Lung (tissue), 12 donors: ENCODE results near the gene KLHL25. TPM values are rescaled to one million over a fixed set of nuclear protein-coding genes. Genes with fewer than 3 reads are reported as not detected.
A peak's percentile ranks its signal among the peaks of the same experiment; 100 is the strongest.

Experiments
- ATAC-seq: fragments of 200-7000 bp; cut with Tn5 transposase; one replicate; pipeline ENCODE4 v1.9.1; 2020; ENCODE audit warnings: moderate number of reproducible peaks; ENCODE audit not compliant: insufficient read depth, low FRiP score
- DNase-seq, 3 donors: peaks; one replicate each; pipeline ENCODE4 v3.0.0-alpha.2; 2013 to 2017
- H3K27ac ChIP-seq, 2 donors: one replicate each; pipeline ENCODE4 v1.5.1; 2013; ENCODE audit warnings: mild to moderate bottlenecking in 2 of 2, moderate library complexity in 2 of 2, control low read depth in 1 of 2, inconsistent platforms in 1 of 2, low read depth in 1 of 2, low read length in 1 of 2
- H3K27me3 ChIP-seq, 3 donors: one replicate each; pipeline ENCODE4 v1.5.1; 2013; ENCODE audit warnings: low read length in 2 of 3; ENCODE audit not compliant: control insufficient read depth in 3 of 3, insufficient read depth in 3 of 3
- H3K36me3 ChIP-seq, 4 donors: one replicate each; pipeline ENCODE4 v1.5.1; 2013; ENCODE audit warnings: low read length in 4 of 4, mild to moderate bottlenecking in 1 of 4, moderate library complexity in 1 of 4; ENCODE audit not compliant: control insufficient read depth in 4 of 4, insufficient read depth in 4 of 4
- H3K4me1 ChIP-seq, 5 donors: one replicate each; pipeline ENCODE4 v1.5.1; 2013; ENCODE audit warnings: low read length in 5 of 5, mild to moderate bottlenecking in 2 of 5, moderate library complexity in 1 of 5; ENCODE audit not compliant: control insufficient read depth in 5 of 5, insufficient read depth in 5 of 5
- H3K4me3 ChIP-seq: one replicate; pipeline ENCODE4 v1.5.1; 2013; ENCODE audit warnings: mild to moderate bottlenecking, control low read depth, moderate library complexity
- H3K9ac ChIP-seq, 2 donors: one replicate each; pipeline ENCODE4 v1.5.1; 2013; ENCODE audit warnings: low read length in 2 of 2, control low read depth in 1 of 2; ENCODE audit not compliant: insufficient read depth in 1 of 2
- H3K9me3 ChIP-seq, 4 donors: one replicate each; pipeline ENCODE4 v1.5.1; 2013; ENCODE audit warnings: low read length in 3 of 4, mild to moderate bottlenecking in 1 of 4, moderate library complexity in 1 of 4; ENCODE audit not compliant: control insufficient read depth in 4 of 4, insufficient read depth in 3 of 4
- WGBS, 2 donors: extraction: QIAGEN DNeasy Blood & Tissue Kit; methylation state at CpG; one replicate each; pipeline ENCODE4 v1.1.7; 2013; 5-methylcytosine and 5-hydroxymethylcytosine counted together
- polyA plus RNA-seq, 2 donors: library from polyadenylated mRNA; stranded (reverse); fragments of 200-250 nt; gene quantifications; one replicate each; pipeline ENCODE4 v1.2.1, GENCODE V29; 2013
- total RNA-seq, 2 donors: library from RNA; depleted of rRNA in 1 of 2; stranded (reverse); fragments of >200 nt in 1 of 2; gene quantifications; one replicate each; pipeline ENCODE4 v1.2.1, GENCODE V29; 2014 to 2021
- TF ChIP-seq, protein P1 (sequence below): IDR thresholded peaks from 2 replicates; pipeline ENCODE4 v1.5.1; 2012; ENCODE audit warnings: mild to moderate bottlenecking; ENCODE audit errors: control extremely low read depth, extremely low read depth
- donor health status: control.
- donor health status: control.
- donor health status: Bipolar disorder and iron deficiency.
- donor health status: healthy.
- donor health status: DM: yes; HTN: yes; CAD: no.

KLHL25 gene
- total and polyA plus RNA-seq, 4 donors: 3.0 to 9.2 (median 7.1) TPM

DNA sequence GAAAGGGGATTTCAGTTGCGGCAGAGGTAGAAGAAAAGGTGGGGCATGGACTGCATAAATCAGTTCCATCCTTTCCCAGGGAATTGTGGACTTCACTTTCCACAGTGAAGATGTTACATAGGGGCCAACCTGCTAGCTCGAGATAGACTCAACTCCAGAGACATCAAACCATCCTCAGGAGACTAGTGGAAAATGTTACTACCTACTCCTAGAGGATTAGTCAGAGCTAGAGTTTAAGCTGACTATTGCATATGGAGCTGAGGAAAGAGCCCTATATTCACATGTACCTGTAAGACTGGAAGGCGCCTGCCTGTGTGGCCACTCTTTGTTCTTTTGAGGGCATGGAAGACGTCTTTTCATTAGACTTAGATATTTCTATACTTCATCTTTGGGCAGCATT, 69.2 kb downstream of the KLHL25 start:
- H3K27me3 ChIP-seq: no peaks in the 10 kb centered on the region
- TF ChIP-seq, protein P1, sequence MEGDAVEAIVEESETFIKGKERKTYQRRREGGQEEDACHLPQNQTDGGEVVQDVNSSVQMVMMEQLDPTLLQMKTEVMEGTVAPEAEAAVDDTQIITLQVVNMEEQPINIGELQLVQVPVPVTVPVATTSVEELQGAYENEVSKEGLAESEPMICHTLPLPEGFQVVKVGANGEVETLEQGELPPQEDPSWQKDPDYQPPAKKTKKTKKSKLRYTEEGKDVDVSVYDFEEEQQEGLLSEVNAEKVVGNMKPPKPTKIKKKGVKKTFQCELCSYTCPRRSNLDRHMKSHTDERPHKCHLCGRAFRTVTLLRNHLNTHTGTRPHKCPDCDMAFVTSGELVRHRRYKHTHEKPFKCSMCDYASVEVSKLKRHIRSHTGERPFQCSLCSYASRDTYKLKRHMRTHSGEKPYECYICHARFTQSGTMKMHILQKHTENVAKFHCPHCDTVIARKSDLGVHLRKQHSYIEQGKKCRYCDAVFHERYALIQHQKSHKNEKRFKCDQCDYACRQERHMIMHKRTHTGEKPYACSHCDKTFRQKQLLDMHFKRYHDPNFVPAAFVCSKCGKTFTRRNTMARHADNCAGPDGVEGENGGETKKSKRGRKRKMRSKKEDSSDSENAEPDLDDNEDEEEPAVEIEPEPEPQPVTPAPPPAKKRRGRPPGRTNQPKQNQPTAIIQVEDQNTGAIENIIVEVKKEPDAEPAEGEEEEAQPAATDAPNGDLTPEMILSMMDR: no peak
- no peak overlapping the region for H3K4me3 ChIP-seq
- H3K9ac ChIP-seq: no peak overlapping the region
- no peak for DNase-seq
- peak overlapping the region in 1 of 2 donors; percentile 77 for H3K27ac ChIP-seq
- peaks cover 0 to 15% (median 3%) of the 10 kb centered on the region in 5 donors for H3K4me1 ChIP-seq
- WGBS, 2 donors: 92 to 96% methylated on average over 4 of the region's 4 CpGs
- ATAC-seq: no peak
- H3K36me3 ChIP-seq: peaks cover 41 to 55% (median 45%) of the 10 kb centered on the region in 4 donors
- H3K9me3 ChIP-seq: no peaks in the 10 kb centered on the region

DNA sequence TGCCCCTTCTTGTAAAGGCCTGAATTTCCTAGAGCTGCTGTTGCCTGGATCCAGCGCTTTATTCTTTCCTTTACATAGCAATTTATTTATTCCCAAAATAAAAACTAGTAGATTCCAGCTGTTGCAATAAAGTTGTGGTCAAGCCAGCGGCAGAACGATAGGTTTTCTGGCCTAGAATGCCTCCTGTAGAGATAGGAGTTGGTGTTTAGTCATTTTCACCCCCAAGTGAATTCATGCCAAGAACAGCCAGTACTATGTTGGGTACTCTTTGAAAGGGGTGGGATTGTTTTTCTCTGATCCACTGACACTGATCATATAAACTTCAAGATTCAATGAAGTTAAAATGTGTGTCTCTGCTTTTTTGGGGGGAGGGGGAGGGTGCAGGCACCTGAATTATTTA, 69.7 kb downstream of the KLHL25 start:
- no peak overlapping the region for H3K4me3 ChIP-seq
- H3K9ac ChIP-seq: no peak overlapping the region
- H3K27me3 ChIP-seq: no peaks in the 10 kb centered on the region
- peaks cover 0 to 16% (median 3%) of the 10 kb centered on the region in 5 donors for H3K4me1 ChIP-seq
- peaks cover 42 to 52% (median 47%) of the 10 kb centered on the region in 4 donors for H3K36me3 ChIP-seq
- DNase-seq (no peak), ATAC-seq (no peak)
- peak overlapping the region in 1 of 2 donors; percentile 77 for H3K27ac ChIP-seq
- H3K9me3 ChIP-seq: no peaks in the 10 kb centered on the region
- TF ChIP-seq, protein P1: no peak
- WGBS, 2 donors: 69 to 89% methylated on average over 3 of the region's 3 CpGs

DNA sequence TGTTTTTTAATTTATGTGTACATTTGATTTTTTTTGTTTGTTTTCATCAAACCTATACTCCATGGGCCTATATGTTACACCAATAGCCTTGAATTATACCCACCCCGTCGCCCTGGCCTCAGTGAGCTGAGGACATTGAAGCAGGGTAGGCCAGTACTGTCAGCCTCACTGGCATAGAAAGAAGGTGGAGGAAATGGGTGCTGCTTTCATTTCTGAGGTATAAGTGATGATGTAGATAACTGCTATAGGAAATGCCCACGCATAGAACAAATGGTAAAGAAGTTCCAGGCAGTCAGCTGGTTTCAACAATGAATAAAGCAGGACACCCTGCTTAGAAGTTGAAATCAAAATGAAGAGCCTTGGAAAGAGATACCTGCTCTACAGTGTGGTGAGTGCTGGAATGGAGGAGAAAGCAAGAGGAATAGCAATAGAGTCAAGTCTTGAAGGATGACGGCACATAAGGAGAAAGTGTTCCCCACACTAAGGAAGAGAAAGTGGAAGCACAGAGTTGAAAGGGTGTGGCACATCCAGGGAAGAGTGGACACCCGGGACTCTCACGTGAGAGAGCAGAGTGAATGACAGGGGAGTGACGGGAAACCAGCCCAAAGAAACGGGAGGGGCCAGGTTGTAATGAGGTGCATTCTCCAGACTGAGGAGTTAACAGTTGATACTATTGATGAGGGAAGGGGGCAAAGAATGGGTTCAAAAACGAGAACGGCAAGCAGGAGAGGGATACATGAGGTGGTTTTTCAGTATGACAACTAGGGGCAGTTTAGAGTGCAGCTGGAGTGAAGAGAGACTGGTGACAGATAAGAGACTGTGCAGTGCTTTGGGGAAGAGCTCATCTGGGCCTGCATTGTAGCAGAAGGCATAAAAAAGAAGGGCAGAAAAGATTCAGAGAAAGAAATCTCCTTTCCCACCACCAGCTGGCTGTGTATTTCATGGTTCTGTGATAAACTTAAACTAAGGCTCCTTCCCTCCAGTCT, 70.5 kb downstream of the KLHL25 start:
- DNase-seq (no peak), ATAC-seq (no peak)
- TF ChIP-seq, protein P1: no peak
- no peaks in the 10 kb centered on the region for H3K9me3 ChIP-seq
- no peaks in the 10 kb centered on the region for H3K27me3 ChIP-seq
- 47 to 62% methylated on average over 10 of the region's 10 CpGs for WGBS, 2 donors
- H3K4me3 ChIP-seq: no peak overlapping the region
- no peak overlapping the region for H3K9ac ChIP-seq
- H3K4me1 ChIP-seq: peaks cover 0 to 18% (median 3%) of the 10 kb centered on the region in 5 donors
- H3K36me3 ChIP-seq: peaks cover 44 to 51% (median 47%) of the 10 kb centered on the region in 4 donors
- H3K27ac ChIP-seq: peak overlapping the region; percentile 69 to 77
